Measurements from ENCODE around the gene MAPK8IP3.

The MAPK8IP3 gene

DNA sequence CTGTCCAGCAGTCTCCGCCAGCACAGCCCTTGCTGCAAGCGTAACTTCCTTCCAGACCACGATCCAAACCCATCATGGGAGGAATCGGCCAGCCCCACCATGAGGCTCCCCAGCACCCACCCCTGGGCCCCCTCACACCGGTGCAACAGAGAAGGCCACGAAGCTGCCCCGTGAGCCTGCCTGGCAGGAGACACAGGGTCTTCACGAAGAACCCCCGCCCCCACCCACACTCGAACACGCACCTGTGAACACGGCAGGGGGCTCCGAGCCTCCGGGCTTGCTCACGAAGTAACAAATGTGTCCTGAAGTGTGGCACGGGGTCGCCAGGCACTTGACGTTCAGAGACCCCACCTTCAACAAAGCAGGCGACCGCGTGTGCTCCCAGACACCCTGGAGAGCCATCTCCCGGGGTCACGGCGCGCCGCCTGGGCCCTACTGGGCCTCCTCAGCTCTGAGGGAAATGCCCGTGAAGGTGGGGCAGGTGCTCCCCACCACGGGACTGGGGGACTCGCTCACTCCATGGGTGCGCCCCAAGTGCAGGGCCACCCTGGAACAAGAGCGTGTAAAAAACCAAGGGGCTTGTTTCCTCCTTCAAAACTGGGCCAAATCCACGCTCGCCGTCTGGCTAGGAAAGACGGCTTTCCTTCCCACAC, 113.0 kb downstream of the MAPK8IP3 start:
- H3K27me3 ChIP-seq (ENCODE audit: insufficient read depth, low read length, poor library complexity, severe bottlenecking), result no peaks in the 10 kb centered on the region
- H3K4me2 ChIP-seq (ENCODE audit: low read depth, low read length, poor library complexity, severe bottlenecking), result no peak overlapping the region
- H3K79me2 ChIP-seq (ENCODE audit: insufficient read depth, low read length), result no peaks in the 10 kb centered on the region
- H3K4me3 ChIP-seq (ENCODE audit: low read length, poor library complexity, severe bottlenecking), result no peak overlapping the region
- H3F3A ChIP-seq (ENCODE audit: low read depth), result no peaks in the 10 kb centered on the region
- H4K20me1 ChIP-seq (ENCODE audit: insufficient read depth, low read length, poor library complexity, severe bottlenecking), result no peaks in the 10 kb centered on the region
- no peaks in the 10 kb centered on the region for H3K36me3 ChIP-seq (ENCODE audit: insufficient read depth, low read length)
- no peaks in the 10 kb centered on the region for H3K9me3 ChIP-seq (ENCODE audit: insufficient read depth, low read depth, low read length)
- no peaks in the 10 kb centered on the region for H3K9me2 ChIP-seq (replicated peaks; ENCODE audit: low read depth, low read length)
- TF ChIP-seq EZH2phosphoT487 (IDR thresholded peaks at IDR 0.05; ENCODE audit: borderline replicate concordance), result no peak
- TF ChIP-seq, protein P1, sequence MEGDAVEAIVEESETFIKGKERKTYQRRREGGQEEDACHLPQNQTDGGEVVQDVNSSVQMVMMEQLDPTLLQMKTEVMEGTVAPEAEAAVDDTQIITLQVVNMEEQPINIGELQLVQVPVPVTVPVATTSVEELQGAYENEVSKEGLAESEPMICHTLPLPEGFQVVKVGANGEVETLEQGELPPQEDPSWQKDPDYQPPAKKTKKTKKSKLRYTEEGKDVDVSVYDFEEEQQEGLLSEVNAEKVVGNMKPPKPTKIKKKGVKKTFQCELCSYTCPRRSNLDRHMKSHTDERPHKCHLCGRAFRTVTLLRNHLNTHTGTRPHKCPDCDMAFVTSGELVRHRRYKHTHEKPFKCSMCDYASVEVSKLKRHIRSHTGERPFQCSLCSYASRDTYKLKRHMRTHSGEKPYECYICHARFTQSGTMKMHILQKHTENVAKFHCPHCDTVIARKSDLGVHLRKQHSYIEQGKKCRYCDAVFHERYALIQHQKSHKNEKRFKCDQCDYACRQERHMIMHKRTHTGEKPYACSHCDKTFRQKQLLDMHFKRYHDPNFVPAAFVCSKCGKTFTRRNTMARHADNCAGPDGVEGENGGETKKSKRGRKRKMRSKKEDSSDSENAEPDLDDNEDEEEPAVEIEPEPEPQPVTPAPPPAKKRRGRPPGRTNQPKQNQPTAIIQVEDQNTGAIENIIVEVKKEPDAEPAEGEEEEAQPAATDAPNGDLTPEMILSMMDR (conservative IDR thresholded peaks at IDR 0.05; ENCODE audit: low read length), result no peak
- no peak overlapping the region for H2AFZ ChIP-seq (ENCODE audit: low read length)
- H3K9ac ChIP-seq (ENCODE audit: low read depth, low read length, poor library complexity, severe bottlenecking), result no peak overlapping the region
- no peaks in the 10 kb centered on the region for H3K4me1 ChIP-seq (ENCODE audit: insufficient read depth, low read length, poor library complexity, severe bottlenecking)

GRCh38 chr16:1819611-1820010, 113.6 kb downstream of the MAPK8IP3 start:
- Histone ChIP-seq H3K36me3 (ENCODE audit: insufficient read depth, low read length) (no peaks in the 10 kb centered on the region), H3K9ac (ENCODE audit: low read depth, low read length, poor library complexity, severe bottlenecking) (no peak overlapping the region), H3K4me3 (ENCODE audit: low read length, poor library complexity, severe bottlenecking) (no peak overlapping the region), H3K9me2 (replicated peaks; ENCODE audit: low read depth, low read length) (no peaks in the 10 kb centered on the region), H3K4me2 (ENCODE audit: low read depth, low read length, poor library complexity, severe bottlenecking) (no peak overlapping the region), H3K27me3 (ENCODE audit: insufficient read depth, low read length, poor library complexity, severe bottlenecking) (no peaks in the 10 kb centered on the region), H2AFZ (ENCODE audit: low read length) (no peak overlapping the region), H3K9me3 (ENCODE audit: insufficient read depth, low read depth, low read length) (no peaks in the 10 kb centered on the region), H4K20me1 (ENCODE audit: insufficient read depth, low read length, poor library complexity, severe bottlenecking) (no peaks in the 10 kb centered on the region), H3K4me1 (ENCODE audit: insufficient read depth, low read length, poor library complexity, severe bottlenecking) (no peaks in the 10 kb centered on the region), H3F3A (ENCODE audit: low read depth) (no peaks in the 10 kb centered on the region), H3K79me2 (ENCODE audit: insufficient read depth, low read length) (no peaks in the 10 kb centered on the region)
- TF ChIP-seq EZH2phosphoT487 (IDR thresholded peaks at IDR 0.05; ENCODE audit: borderline replicate concordance), result no peak
- TF ChIP-seq, protein P1 (conservative IDR thresholded peaks at IDR 0.05; ENCODE audit: low read length), result no peak

Measured in Loucy (cell line).